HL-60 (cell line): ENCODE results near the gene PARD3.
A peak's percentile ranks its signal among the peaks of the same experiment; 100 is the strongest.

Experiments
- DNase-seq, 2 experiments: peaks; one replicate each; pipeline ENCODE4 v3.0.0-alpha.2; 2010 to 2020; ENCODE audit warnings: low read depth in 1 of 2, low spot score in 1 of 2
- H3K27ac ChIP-seq: fragments of 250-450 bp; sonication (Bioruptor Pico); replicated peaks from 2 replicates; pipeline ENCODE4 v1.5.1; 2020; ENCODE audit warnings: mild to moderate bottlenecking, moderate library complexity
- H3K27me3 ChIP-seq: fragments of 250-450 bp; sonication (Bioruptor Pico); 2 replicates; pipeline ENCODE4 v1.5.1; 2021; ENCODE audit warnings: mild to moderate bottlenecking, moderate library complexity; ENCODE audit not compliant: insufficient read depth, poor library complexity, severe bottlenecking
- H3K4me3 ChIP-seq: replicated peaks from 2 replicates; pipeline ENCODE4 v1.5.1; 2011; ENCODE audit warnings: mild to moderate bottlenecking, control low read depth, low read length; ENCODE audit not compliant: insufficient read depth
- GABPA ChIP-seq: IDR thresholded peaks from 2 replicates; pipeline ENCODE4 v1.6.1; 2012; ENCODE audit warnings: low read depth
- POLR2AphosphoS5 ChIP-seq: IDR thresholded peaks from 2 replicates; pipeline ENCODE4 v1.6.1; 2012; ENCODE audit warnings: low read depth
- REST ChIP-seq: IDR thresholded peaks from 2 replicates; pipeline ENCODE4 v1.6.1; 2012; ENCODE audit warnings: low read depth; ENCODE audit not compliant: insufficient replicate concordance
- SPI1 ChIP-seq: IDR thresholded peaks from 2 replicates; pipeline ENCODE4 v1.6.1; 2012; ENCODE audit warnings: low read depth, mild to moderate bottlenecking, borderline replicate concordance
- TF ChIP-seq, protein P1 (sequence below): IDR thresholded peaks from one replicate; pipeline ENCODE4 v1.5.1; 2011; ENCODE audit warnings: low read length, control low read depth, inconsistent platforms; ENCODE audit not compliant: insufficient read depth

Gene PARD3

GRCh38 chr10:34628174-34628796, 186.8 kb downstream of the PARD3 start:
- Histone ChIP-seq H3K4me3 (no peak overlapping the region), H3K27ac (no peak overlapping the region), H3K27me3 (no peaks in the 10 kb centered on the region)
- no peak for DNase-seq
- TF ChIP-seq REST, result no peak
- TF ChIP-seq, protein P1, sequence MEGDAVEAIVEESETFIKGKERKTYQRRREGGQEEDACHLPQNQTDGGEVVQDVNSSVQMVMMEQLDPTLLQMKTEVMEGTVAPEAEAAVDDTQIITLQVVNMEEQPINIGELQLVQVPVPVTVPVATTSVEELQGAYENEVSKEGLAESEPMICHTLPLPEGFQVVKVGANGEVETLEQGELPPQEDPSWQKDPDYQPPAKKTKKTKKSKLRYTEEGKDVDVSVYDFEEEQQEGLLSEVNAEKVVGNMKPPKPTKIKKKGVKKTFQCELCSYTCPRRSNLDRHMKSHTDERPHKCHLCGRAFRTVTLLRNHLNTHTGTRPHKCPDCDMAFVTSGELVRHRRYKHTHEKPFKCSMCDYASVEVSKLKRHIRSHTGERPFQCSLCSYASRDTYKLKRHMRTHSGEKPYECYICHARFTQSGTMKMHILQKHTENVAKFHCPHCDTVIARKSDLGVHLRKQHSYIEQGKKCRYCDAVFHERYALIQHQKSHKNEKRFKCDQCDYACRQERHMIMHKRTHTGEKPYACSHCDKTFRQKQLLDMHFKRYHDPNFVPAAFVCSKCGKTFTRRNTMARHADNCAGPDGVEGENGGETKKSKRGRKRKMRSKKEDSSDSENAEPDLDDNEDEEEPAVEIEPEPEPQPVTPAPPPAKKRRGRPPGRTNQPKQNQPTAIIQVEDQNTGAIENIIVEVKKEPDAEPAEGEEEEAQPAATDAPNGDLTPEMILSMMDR, result no peak
- no peak for TF ChIP-seq GABPA
- TF ChIP-seq POLR2AphosphoS5, result no peak
- TF ChIP-seq SPI1, result no peak

GRCh38 chr10:34627741-34628140, 187.4 kb downstream of the PARD3 start:
- DNase-seq, result no peak
- Histone ChIP-seq H3K27ac (no peak overlapping the region), H3K4me3 (no peak overlapping the region), H3K27me3 (no peaks in the 10 kb centered on the region)
- TF ChIP-seq SPI1 (no peak), REST (no peak), POLR2AphosphoS5 (no peak), GABPA (no peak)
- TF ChIP-seq, protein P1, result no peak

DNA sequence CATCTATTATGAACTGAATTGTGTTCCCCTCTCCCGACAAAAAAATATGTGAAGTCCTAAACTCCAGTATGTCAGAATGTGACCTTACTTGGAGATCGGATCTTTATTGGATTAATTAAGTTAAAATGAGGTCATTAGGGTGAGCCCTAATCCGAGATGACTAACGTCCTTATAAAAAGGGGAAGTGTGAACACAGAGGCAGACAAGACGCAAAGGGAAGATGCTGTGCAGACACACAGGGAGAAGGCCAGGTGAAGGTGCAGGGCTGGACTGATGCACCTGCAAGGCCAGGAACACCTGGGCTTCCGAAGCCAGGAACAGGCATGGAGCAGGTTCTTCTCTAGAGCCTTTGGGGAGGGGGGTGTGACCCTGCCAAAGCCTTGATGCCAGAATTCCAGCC, 187.8 kb downstream of the PARD3 start:
- Histone ChIP-seq H3K27ac (no peak overlapping the region), H3K27me3 (no peaks in the 10 kb centered on the region), H3K4me3 (no peak overlapping the region)
- DNase-seq, result no peak
- TF ChIP-seq SPI1 (peak; percentile 95), POLR2AphosphoS5 (no peak)

DNA sequence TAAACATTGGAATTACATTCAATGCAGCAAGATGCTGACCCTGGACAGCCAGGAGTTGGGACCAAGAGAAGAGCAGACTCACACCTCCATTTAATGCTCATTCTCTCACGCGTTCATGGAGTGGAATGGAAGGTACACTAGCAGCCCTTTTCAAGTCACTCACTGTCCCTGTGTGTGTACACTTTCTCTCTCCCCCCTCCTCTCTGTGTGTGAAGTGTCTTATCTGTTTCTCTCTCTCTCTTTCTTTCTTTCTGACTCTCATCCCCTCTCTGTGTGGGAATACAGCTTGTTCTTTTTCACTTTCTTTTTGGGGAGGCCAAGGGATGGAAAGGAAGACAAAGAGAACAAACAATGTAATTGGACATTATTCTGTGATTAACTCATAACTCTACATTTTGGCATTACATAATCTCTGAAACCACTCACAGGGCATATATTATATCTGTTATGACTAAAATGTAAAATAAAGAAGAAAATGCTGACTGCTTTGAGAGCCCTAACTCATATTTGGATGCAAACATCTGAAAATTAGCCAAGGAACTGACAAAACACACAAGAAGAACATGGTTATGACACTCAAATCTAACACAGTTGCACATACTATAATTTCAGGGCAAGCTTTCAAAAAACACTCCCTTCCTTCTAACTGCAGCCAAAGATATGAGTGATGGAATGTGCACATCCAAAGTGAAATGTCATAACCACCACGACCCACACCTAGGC, 188.8 kb downstream of the PARD3 start:
- TF ChIP-seq SPI1 (no peak), REST (no peak), GABPA (no peak), POLR2AphosphoS5 (no peak)
- TF ChIP-seq, protein P1, result no peak
- no peak for DNase-seq

More for the DNA sequence above, 188.8 kb downstream of the PARD3 start:
- Histone ChIP-seq H3K4me3 (no peak overlapping the region), H3K27ac (no peak overlapping the region), H3K27me3 (no peaks in the 10 kb centered on the region)
